NCI-H345 treated with DMSO at 0.1 percent for 48 hours (cell line): Measurements from ENCODE around the gene EIF4E3.
A peak's percentile ranks its signal among the peaks of the same experiment; 100 is the strongest.

Experiments
- DNase-seq: peaks from one replicate; lab custom pipeline; 2025; ENCODE audit not compliant: unreplicated experiment; lab: John Stamatoyannopoulos, UW

EIF4E3 gene

GRCh38 chr3:71723452-71724170 lies 1.6 kb downstream of the EIF4E3 start:
- no peak for DNase-seq

DNA sequence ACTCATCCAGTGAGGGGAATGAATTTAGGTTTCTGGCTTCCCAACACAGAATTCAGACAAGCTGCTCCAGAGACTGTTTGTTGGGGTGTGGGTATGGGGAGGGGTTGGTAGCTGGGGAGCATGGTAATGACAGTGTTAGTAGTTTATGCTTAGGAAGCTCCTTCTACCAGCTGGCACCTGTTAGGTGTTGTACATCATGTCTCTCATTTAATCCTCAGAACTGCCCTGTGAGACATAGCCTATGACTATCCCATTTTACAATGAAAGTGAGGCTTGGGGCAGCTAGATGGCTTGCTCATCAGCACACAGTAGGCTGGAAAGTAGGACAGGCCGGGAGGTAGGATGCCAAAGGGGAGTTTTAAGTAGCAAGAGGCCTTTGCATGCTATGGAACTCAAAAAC lies 2.5 kb downstream of the EIF4E3 start:
- DNase-seq = no peak

GRCh38 chr3:71721651-71722157 lies 3.5 kb downstream of the EIF4E3 start:
- DNase-seq = no peak

DNA sequence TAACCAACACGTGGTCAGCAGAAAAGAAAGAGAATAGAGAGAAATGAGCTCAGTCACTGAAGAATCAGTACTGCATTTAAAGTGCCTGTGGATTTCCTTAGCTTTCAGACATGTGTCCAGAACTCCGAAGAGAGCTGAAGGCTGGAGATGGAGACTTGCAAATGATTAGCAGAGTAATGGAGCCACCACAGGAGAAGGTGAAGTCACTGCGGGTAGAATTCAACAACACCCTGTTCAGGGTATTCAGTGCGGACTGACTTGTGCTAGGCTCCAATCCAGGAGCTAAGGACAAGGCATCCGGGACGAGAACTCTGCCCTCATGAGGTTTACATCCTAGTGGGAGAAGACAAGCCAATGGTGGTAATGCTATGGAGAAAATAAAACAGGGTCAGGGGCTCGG lies 4.2 kb downstream of the EIF4E3 start:
- no peak for DNase-seq

DNA sequence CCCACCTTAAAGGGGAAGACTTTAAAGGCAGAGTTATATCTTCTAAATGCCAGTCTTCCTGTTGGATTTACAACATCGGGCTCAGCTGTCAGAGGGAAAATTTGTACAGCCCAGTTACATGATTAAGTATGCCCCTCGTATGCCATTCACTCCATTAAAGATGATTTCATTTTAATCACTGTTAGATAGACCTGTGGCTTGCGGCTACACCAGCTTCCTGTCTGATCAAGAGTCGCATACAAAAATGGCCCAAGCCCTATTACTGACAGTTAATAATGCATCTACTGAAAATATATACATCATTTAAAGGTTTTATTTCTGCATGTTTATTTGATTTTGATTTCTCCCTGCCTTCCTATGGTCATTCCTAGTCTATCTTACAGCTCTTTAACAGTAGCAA lies 7.1 kb downstream of the EIF4E3 start:
- no peak for DNase-seq

- no peak for DNase-seq
Observed at GRCh38 chr3:71714595-71714994, 10.6 kb downstream of the EIF4E3 start.

DNA sequence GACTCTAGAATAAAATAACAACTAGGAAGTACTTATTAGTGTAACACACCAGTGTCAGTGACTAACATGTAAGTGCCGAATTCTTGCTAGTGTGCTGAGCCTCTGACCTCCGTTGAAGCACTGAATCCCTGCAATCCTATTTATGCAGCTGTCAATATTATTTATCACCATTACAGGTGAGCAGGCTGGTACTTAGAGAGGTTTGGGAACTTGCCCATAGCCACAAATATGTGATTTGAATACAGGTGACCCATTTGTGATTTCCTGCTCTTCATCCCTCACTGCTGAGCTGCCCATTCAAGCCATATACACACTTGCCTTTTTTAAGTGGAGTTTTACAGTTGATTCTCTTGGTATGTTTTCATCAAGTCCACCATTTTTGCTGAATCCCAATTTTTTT lies 12.2 kb downstream of the EIF4E3 start:
- peak; percentile 73 for DNase-seq

DNA sequence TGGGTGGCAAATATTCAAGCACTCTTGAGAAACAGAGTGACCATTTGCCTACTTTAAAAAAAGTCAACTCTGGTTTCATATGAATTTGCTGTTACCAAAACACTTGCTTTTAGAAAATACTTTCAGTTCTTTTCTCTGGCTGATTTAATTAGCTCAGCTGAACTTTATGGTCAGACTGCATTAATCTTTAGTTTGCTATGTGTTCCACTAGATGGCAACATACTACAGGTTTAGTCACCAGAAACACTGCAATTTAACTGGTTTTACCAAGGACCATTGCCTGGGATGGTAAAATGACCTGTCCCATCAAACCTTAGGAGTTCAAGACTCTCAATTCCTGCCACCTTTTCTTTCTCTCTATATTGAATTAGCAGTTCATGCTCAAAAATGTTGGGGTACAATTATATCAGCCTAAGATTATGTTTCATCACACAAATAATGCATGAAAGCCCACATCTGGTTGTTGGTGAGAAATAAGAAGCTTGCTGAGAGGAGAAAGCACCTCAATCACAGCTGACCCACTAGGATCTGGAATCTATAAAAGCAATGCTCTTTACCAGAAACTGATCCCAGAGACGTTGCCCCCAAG lies 14.2 kb downstream of the EIF4E3 start:
- peak; percentile 13 for DNase-seq

DNA sequence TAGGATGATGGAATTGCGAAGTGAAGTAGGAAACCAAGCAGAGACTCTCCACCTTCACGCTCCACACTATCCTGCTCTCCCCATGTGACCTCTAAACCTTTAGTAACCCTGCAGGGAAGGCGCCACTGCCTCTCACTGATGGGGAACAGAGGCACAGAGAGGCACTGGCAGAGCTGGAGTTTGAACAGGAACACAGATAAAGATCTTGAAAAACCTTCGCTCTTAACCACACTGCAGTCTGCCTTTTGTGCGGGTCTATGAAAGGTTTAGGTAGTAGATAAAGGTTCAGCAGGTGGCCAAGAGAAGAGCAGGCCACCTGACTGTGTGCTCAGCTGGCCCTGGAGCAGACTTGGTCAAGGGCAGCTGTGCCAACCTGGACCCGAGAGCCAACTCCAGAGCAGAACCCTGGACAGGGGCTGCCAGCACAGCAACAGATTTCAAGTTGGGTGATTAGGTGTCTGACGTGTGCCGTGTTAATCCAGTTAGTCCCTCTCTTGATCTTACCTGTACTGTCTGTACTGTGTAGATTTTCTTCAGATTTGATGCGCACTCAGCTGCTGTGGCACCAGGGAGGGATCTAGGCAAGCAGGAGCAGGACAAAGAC lies 15.2 kb downstream of the EIF4E3 start:
- peak; percentile 8 for DNase-seq

DNA sequence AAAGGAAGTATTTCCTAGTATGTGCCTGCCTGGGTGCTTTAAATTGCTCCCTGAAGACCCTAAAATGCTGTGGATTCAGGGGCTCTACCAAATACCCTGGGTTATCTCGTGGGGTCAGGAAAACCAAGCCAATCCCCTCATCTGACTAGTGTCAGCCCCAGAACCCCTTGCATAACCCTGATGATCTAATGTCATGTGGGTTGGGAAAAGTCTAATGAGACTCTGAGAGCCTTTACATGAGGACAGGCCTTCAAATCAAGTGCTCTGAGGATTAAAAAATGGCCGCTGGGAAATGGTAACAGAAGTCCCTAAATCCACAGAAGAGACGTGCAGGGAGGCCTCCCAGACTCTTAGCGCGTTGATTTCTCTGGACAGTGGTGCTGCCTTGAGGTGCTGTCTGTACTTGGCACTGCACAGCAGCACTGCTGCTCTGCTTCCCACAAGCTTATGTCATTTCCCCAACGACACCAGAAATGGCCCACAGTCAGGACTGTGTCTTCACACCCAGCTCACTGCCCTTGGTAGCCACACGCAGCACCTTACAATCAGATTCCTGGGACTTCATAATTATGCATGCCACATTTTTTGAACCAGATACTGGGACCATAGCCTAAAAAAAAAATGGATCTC lies 16.6 kb downstream of the EIF4E3 start:
- no peak for DNase-seq

- DNase-seq = no peak
Observed at GRCh38 chr3:71707595-71707994, 17.6 kb downstream of the EIF4E3 start.

DNA sequence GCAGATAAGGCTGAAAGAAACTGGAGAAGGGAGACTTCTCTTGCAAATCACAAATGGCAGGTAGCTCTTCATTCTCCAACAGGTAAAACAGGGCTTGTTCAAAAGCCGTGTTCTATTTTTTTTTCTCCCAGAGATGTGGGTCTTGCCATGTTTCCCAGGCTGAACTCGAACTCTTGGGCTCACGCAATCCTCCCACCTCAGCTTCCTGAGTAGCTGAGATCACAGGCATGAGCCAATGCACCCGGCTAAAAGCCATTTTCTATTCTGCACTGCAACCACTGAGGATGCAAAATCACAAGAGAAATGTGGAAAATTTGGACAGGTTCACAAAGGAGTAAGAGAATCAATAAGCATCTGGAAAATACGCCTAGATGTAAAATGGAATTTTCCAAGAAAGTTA lies 19.5 kb downstream of the EIF4E3 start:
- DNase-seq = no peak

DNA sequence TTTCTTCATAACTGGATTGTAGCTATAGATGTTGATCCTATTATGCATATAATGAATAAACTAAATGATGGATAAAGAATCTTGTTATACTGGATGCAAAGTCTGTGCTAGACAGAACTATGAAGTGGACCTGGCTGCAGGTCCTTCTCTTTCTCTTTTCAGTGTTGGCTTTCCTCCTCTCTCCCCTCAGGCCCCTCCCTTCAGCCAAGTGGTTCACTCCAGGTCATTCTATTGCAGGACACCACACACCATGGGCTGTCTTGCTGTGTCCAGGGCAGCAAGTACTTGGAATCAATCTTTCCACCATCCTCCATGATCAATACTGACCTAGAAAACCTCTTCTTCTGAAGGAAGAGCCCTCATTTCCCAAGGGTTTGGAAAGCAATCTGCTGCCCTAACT lies 20.3 kb downstream of the EIF4E3 start:
- DNase-seq = no peak

- peak; percentile 88 for DNase-seq
Observed at GRCh38 chr3:71703797-71704196, 21.4 kb downstream of the EIF4E3 start.

GRCh38 chr3:71702131-71703024 lies 22.8 kb downstream of the EIF4E3 start:
- no peak for DNase-seq

DNA sequence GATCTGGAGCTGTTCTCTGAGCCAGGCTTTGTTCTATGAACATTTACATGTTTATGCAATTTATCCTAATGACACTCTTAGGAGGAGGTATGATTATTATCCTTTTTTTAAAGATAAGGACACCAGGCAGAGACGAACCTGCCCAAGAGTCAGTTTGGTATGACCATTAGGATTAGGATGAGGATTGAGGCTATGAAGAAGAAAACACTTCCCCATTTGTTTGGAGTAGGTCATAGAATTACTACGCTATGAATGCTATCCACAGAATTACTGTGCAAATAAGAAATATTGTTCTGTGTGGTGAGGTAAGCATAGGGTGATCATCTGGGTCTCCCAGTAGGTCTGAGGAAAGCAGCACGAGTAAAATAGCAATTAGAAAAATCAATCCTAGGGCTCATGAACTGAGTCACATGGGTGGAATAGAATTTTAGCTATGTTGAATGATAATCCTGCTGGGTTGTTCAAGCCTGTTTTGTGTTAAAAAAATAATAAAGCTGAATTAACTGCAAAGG lies 23.9 kb downstream of the EIF4E3 start:
- no peak for DNase-seq

- DNase-seq = no peak
Observed at GRCh38 chr3:71695000-71695482, 30.2 kb downstream of the EIF4E3 start.

DNA sequence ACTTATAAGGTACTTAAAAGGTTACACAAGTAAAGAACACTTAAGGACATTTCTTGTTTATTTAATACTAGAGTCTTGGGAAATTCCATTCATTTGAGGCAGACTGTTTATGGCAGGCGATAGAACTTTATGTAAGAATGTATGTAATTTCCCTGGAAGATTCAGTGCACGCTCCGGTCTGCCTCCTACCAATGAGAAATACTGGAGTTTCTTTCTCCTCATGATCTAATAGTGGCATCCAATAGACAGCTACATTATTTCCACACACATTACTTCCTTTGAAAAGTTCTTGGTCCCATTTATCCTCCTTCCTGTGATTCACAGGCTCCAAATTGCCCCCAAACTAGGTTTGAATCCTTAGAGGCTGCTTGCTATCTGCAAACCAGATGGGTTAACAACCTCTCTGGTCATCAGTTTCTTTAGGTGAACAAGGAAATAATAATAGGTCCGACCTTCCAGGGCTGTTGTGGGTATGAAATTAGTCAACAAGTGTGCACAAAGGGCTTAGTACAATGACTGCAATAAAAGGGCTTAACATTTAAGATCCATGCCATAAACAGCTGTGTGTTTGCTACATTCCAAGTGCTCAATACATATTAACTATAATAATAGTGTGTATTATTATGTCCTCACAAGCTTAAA lies 30.7 kb downstream of the EIF4E3 start:
- DNase-seq = no peak

DNA sequence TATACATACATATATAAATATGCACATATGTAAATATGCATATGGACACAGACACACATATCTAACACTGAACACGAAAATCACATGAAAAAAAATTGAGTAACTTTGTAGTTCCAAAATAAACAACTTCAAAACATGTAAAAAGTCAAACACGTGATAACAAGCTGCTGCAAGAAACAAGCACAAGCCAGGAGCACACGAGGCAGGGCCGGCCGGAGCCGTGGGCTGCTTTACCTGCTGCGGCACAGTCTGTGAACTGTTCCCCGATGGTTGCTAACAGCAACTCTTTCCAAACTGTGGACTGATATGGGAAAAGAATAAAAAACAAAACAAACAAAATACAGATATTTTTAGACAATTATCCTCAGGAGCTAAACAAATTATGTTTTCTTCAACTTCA lies 31.6 kb downstream of the EIF4E3 start:
- no peak for DNase-seq

DNA sequence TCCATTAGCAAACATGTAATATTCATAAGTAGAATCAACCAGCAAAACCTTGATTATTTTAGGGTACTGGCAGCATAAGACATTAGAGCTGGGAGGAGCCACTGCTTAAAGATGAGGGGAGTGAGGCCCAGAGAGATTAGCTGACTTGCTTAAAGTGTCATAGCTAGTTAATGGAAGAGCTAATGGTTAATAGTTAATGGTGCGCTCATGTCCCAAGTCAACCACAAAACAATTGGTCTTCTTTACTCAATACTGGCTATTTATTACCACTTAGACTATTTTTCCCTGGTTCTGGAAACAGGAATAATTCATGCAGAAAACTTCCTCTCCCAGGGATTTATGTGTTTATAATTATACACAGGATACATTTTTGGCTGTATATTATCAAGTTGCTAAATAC lies 33.1 kb downstream of the EIF4E3 start:
- no peak for DNase-seq
